Transverse colon (tissue), 4 donors: ENCODE measurements around the gene ERG28. TPM values are rescaled to one million over a fixed set of nuclear protein-coding genes. Genes with fewer than 3 reads are reported as not detected.
"Not testable (repeated sequence)": the region's sequence is repeated elsewhere in the genome, so short reads cannot be mapped to it uniquely, and the experiment has no call there.

Experiments used
- DNase-seq: peaks from one replicate; pipeline ENCODE4 v3.0.0-alpha.2; 2019
- H3K27ac ChIP-seq, 4 donors: fragments of 200-600 bp; sonication (generic); 2 replicates each; pipeline ENCODE4 v1.5.1; 2016 to 2018; ENCODE audit warnings: inconsistent platforms in 4 of 4
- H3K27me3 ChIP-seq: fragments of 200-600 bp; sonication (generic); 2 replicates; pipeline ENCODE4 v1.5.1; 2017; ENCODE audit warnings: inconsistent platforms
- H3K36me3 ChIP-seq, 4 donors: fragments of 200-600 bp; sonication (generic); 2 replicates each; pipeline ENCODE4 v1.5.1; 2017 to 2019; ENCODE audit warnings: inconsistent platforms in 4 of 4
- H3K4me1 ChIP-seq, 4 donors: fragments of 200-600 bp; sonication (generic); 2 replicates each; pipeline ENCODE4 v1.5.1; 2017 to 2020; ENCODE audit warnings: inconsistent platforms in 4 of 4
- H3K4me3 ChIP-seq, 4 donors: fragments of 200-600 bp; sonication (generic); 1 replicate in 1 of 4; 2 replicates in 3 of 4; pipeline versions ENCODE4 v1.5.1 to v1.6.1; 2017 to 2019; ENCODE audit warnings: inconsistent platforms in 4 of 4
- H3K9me3 ChIP-seq, 2 donors: fragments of 200-600 bp; sonication (generic); 2 replicates each; pipeline ENCODE4 v1.5.1; 2017 to 2019; ENCODE audit warnings: inconsistent platforms in 2 of 2
- EP300 ChIP-seq: sonication (generic); formaldehyde crosslinking; IDR thresholded peaks from one replicate; pipeline ENCODE4 v1.6.1; 2017; ENCODE audit warnings: antibody characterized with exemption, low read depth
- POLR2A ChIP-seq: fragments of 450-650 bp; IDR thresholded peaks from one replicate; pipeline ENCODE4 v1.6.1; 2016; ENCODE audit warnings: antibody characterized with exemption, mild to moderate bottlenecking, moderate library complexity
- POLR2AphosphoS5 ChIP-seq, 3 donors: sonication (generic); formaldehyde crosslinking; IDR thresholded peaks; one replicate each; pipeline ENCODE4 v1.6.1; 2016; ENCODE audit warnings: antibody characterized with exemption in 3 of 3
- WGBS, 2 donors: methylation state at CpG; one replicate each; pipeline ENCODE4 v1.1.5; 2018; ENCODE audit warnings: low coverage in 1 of 2; 5-methylcytosine and 5-hydroxymethylcytosine counted together
- in situ Hi-C, 4 donors: fragments of 200-750 bp; cut with MboI; loops; one replicate each; pipeline versions ENCODE4 v1.15.0 to v1.15.1; 2017; ENCODE audit warnings: low sequenced_read_pairs in 3 of 4, low pct_ligation_motif_present in 1 of 4, low pct_unique_long_range_greater_than_20kb in 1 of 4
- intact Hi-C: fragments of 100-400 bp; cut with DNase I; formaldehyde crosslinking; loops from one replicate; pipeline ENCODE4 v1.15.1; 2023; ENCODE audit warnings: low total_unique reads
- small RNA-seq, 4 donors: library from RNA; depleted of rRNA; stranded (forward); fragments of <200 nt; gene quantifications; one replicate each; pipeline ENCODE3, GENCODE V24; 2016
- total RNA-seq, 4 donors: library from RNA; depleted of rRNA; stranded (reverse); fragments of >200 nt; gene quantifications; one replicate each; pipeline ENCODE4 v1.1.0, GENCODE V29; 2016
- TF ChIP-seq, protein P1 (sequence below), 5 experiments: fragments of 200-600 bp in 3 of 5; fragments of 450-650 bp in 2 of 5; sonication (generic) in 3 of 5; IDR thresholded peaks; 1 replicate in 2 of 5; 2 replicates in 3 of 5; pipeline ENCODE4 v1.5.1; 2016 to 2017; ENCODE audit warnings: antibody characterized with exemption in 5 of 5, inconsistent platforms in 3 of 5, mild to moderate bottlenecking in 2 of 5, moderate library complexity in 1 of 5

The ERG28 gene
- total RNA-seq, 4 donors from 2014 or later: 0.75 to 9.4 (median 6.2) TPM

DNA sequence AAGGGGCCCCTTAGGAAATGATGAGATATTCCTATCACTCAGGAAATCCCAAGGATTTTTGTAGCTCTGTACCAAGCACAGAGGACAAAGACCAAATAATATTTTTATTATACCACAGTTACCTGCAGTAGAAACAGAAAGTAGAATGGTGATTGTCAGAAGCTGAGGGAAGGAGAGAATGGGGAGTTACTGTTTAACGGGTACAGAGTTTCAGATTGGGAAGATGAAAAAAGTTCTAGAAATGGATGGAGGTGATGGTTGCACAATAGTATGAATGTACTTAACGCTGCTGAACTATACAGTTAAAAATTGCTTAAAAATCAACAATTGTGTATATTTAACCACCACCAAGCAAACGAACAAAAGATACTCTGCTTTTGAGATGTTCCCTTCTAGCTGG lies 58.2 kb downstream of the ERG28 start:
- H3K9me3 ChIP-seq: no peaks in the 10 kb centered on the region
- no peak overlapping the region for H3K4me3 ChIP-seq
- no peaks in the 10 kb centered on the region for H3K27me3 ChIP-seq
- no peaks in the 10 kb centered on the region for H3K36me3 ChIP-seq
- no peak overlapping the region for H3K27ac ChIP-seq
- in situ Hi-C loops (no loop called here), intact Hi-C loops (no loop called here)
- DNase-seq: no peak
- H3K4me1 ChIP-seq: peaks cover 0 to 27% (median 7%) of the 10 kb centered on the region in 4 donors
- WGBS, 2 donors: 58 to 62% methylated on average over 3 of the region's 3 CpGs
- TF ChIP-seq, protein P1, sequence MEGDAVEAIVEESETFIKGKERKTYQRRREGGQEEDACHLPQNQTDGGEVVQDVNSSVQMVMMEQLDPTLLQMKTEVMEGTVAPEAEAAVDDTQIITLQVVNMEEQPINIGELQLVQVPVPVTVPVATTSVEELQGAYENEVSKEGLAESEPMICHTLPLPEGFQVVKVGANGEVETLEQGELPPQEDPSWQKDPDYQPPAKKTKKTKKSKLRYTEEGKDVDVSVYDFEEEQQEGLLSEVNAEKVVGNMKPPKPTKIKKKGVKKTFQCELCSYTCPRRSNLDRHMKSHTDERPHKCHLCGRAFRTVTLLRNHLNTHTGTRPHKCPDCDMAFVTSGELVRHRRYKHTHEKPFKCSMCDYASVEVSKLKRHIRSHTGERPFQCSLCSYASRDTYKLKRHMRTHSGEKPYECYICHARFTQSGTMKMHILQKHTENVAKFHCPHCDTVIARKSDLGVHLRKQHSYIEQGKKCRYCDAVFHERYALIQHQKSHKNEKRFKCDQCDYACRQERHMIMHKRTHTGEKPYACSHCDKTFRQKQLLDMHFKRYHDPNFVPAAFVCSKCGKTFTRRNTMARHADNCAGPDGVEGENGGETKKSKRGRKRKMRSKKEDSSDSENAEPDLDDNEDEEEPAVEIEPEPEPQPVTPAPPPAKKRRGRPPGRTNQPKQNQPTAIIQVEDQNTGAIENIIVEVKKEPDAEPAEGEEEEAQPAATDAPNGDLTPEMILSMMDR (IDR thresholded peaks at IDR 0.05): no peak
- TF ChIP-seq EP300 (no peak), POLR2A (no peak), POLR2AphosphoS5 (IDR thresholded peaks at IDR 0.05) (no peak)

GRCh38 chr14:75601061-75601460 lies 59.6 kb downstream of the ERG28 start:
- H3K27me3 ChIP-seq, DNase-seq, in situ Hi-C loops, intact Hi-C loops, H3K27ac ChIP-seq, H3K36me3 ChIP-seq, H3K9me3 ChIP-seq, H3K4me3 ChIP-seq: not testable (repeated sequence)
- 87 to 90% methylated on average over 2 to 6 of the region's 6 CpGs for WGBS, 2 donors
- peaks cover 0 to 27% (median 7%) of the 10 kb centered on the region in 4 donors for H3K4me1 ChIP-seq

- H3K36me3 ChIP-seq, H3K27ac ChIP-seq, H3K27me3 ChIP-seq, in situ Hi-C loops, intact Hi-C loops, H3K4me3 ChIP-seq, DNase-seq, H3K9me3 ChIP-seq: not testable (repeated sequence)
- 97 to 100% methylated on average over 1 of the region's 1 CpG for WGBS, 2 donors
- peaks cover 0 to 19% (median 7%) of the 10 kb centered on the region in 4 donors for H3K4me1 ChIP-seq
Measured at GRCh38 chr14:75600100-75600499, 60.6 kb downstream of the ERG28 start.

Small RNAs within 50 kb of the gene (small RNA-seq; reads per million reads assigned to genes)
- 0 to 0.28 (median 0.16) reads per million in 4 donors for gene RNA5SP387

Other genes starting within 250 kb of the ERG28 start
- 100 to 1,000 TPM in 1 of 4 donors, 10 to 100 TPM in 3; 49.2 to 108 (median 57.8) TPM for gene JDP2, start 232.9 kb downstream of the ERG28 start, total RNA-seq
- 1 to 10 TPM in 2 of 4 donors, not detected in 2; 2.7 TPM for gene BATF, start 138.4 kb downstream of the ERG28 start, total RNA-seq
- 10 to 100 TPM in 3 of 4 donors, 1 to 10 TPM in 1; 6.2 to 54.5 (median 45.0) TPM for gene FLVCR2, start 82.3 kb downstream of the ERG28 start, total RNA-seq
- gene TTLL5, start 370 bp upstream of the ERG28 start, total RNA-seq: 100 to 1,000 TPM in 1 of 4 donors, 10 to 100 TPM in 3; 16.1 to 264 (median 40.8) TPM